DMS79 treated with DMSO at 0.1 percent for 48 hours (cell line): Measurements from ENCODE around the gene PPIP5K2.

Source experiments
- DNase-seq: peaks from one replicate; lab custom pipeline; 2025; lab: John Stamatoyannopoulos, UW

Gene PPIP5K2

GRCh38 chr5:103245761-103246160 lies 125.7 kb downstream of the PPIP5K2 start:
- no peak for DNase-seq

GRCh38 chr5:103247118-103247517 lies 127.0 kb downstream of the PPIP5K2 start:
- DNase-seq, result no peak

GRCh38 chr5:103249068-103249467 lies 129.0 kb downstream of the PPIP5K2 start:
- no peak for DNase-seq

- no peak for DNase-seq
These were observed 134.8 kb downstream of the PPIP5K2 start for GRCh38 chr5:103254921-103255320.

GRCh38 chr5:103255691-103256090 lies 135.6 kb downstream of the PPIP5K2 start:
- DNase-seq, result no peak

GRCh38 chr5:103256178-103256577 lies 136.1 kb downstream of the PPIP5K2 start:
- DNase-seq, result no peak

- DNase-seq, result peak; percentile 75
These were observed 138.4 kb downstream of the PPIP5K2 start, which contains the start of gene MACIR for GRCh38 chr5:103258368-103258956. Gene MACIR (plus strand): TSS chr5:103258763. CDS start chr5:103275920, 17,157 bp downstream.

GRCh38 chr5:103258957-103259704 lies 139.0 kb downstream of the PPIP5K2 start:
- DNase-seq, result peak; percentile 38

- no peak for DNase-seq
These were observed 139.7 kb downstream of the PPIP5K2 start for GRCh38 chr5:103259705-103260355.

- no peak for DNase-seq
These were observed 140.8 kb downstream of the PPIP5K2 start for GRCh38 chr5:103260951-103261350.
